Measurements from ENCODE around the gene TTC23.

The TTC23 gene

GRCh38 chr15:99140590-99140989 is 108.8 kb downstream of the TTC23 start:
- POLR2A ChIA-PET (ENCODE audit: low non-redundant PET) = no interaction called here
- CTCF ChIA-PET = no interaction called here
- no peak for TF ChIP-seq CTCF (conservative IDR thresholded peaks at IDR 0.05; ENCODE audit: low read depth)
- no peak overlapping the region for H3K27ac ChIP-seq
- DNase-seq (ENCODE audit: low spot score) = no peak

GRCh38 chr15:99139276-99139675 is 110.1 kb downstream of the TTC23 start:
- no peak for TF ChIP-seq CTCF (conservative IDR thresholded peaks at IDR 0.05; ENCODE audit: low read depth)
- POLR2A ChIA-PET (ENCODE audit: low non-redundant PET) = no interaction called here
- no peak for DNase-seq (ENCODE audit: low spot score)
- CTCF ChIA-PET = interaction anchor here (0.6 to 0.7 kb wide), 3 partner anchors 13 to 802 kb away, joined by 3 read pairs; no protein-coding TSS in a partner anchor
- no peak overlapping the region for H3K27ac ChIP-seq

GRCh38 chr15:99138491-99138982 is 110.8 kb downstream of the TTC23 start:
- no peak overlapping the region for H3K27ac ChIP-seq
- CTCF ChIA-PET = interaction anchor here (0.6 kb wide), 1 partner anchor 31 kb away, joined by 3 read pairs; no protein-coding TSS in a partner anchor
- POLR2A ChIA-PET (ENCODE audit: low non-redundant PET) = no interaction called here
- TF ChIP-seq CTCF (conservative IDR thresholded peaks at IDR 0.05; ENCODE audit: low read depth) = no peak
- no peak for DNase-seq (ENCODE audit: low spot score)

GRCh38 chr15:99137877-99138276 is 111.5 kb downstream of the TTC23 start:
- ChIA-PET CTCF (no interaction called here), POLR2A (ENCODE audit: low non-redundant PET) (no interaction called here)
- TF ChIP-seq CTCF (conservative IDR thresholded peaks at IDR 0.05; ENCODE audit: low read depth) = no peak
- no peak for DNase-seq (ENCODE audit: low spot score)
- H3K27ac ChIP-seq = no peak overlapping the region

GRCh38 chr15:99137111-99137546 is 112.3 kb downstream of the TTC23 start:
- CTCF ChIA-PET = no interaction called here
- POLR2A ChIA-PET (ENCODE audit: low non-redundant PET) = no interaction called here
- no peak for TF ChIP-seq CTCF (conservative IDR thresholded peaks at IDR 0.05; ENCODE audit: low read depth)
- no peak for DNase-seq (ENCODE audit: low spot score)
- H3K27ac ChIP-seq = no peak overlapping the region; the same call in 1 of the 2 replicates

- POLR2A ChIA-PET (ENCODE audit: low non-redundant PET) = no interaction called here
- TF ChIP-seq CTCF (conservative IDR thresholded peaks at IDR 0.05; ENCODE audit: low read depth) = no peak
- H3K27ac ChIP-seq = no peak overlapping the region
- DNase-seq (ENCODE audit: low spot score) = no peak
- CTCF ChIA-PET = no interaction called here
Measured at GRCh38 chr15:99135194-99135593, 114.2 kb downstream of the TTC23 start.

Measured in RWPE1 (cell line).